OCI-LY3 (cell line): ENCODE results near the gene TM9SF4.

Experiments
- CTCF ChIP-seq: fragments of 200-600, 300-600 bp; sonication (generic); IDR thresholded peaks from 2 replicates; pipeline ENCODE4 v1.5.1; 2014; ENCODE audit warnings: antibody characterized with exemption, low read length, low read depth
- EZH2phosphoT487 ChIP-seq: fragments of 200-600 bp; shearing (Covaris generic); IDR thresholded peaks from 2 replicates; pipeline ENCODE4 v1.6.1; 2018; ENCODE audit warnings: antibody characterized with exemption, mixed run types, low read depth

- TF ChIP-seq CTCF (no peak), EZH2phosphoT487 (no peak)
Measured at GRCh38 chr20:32149566-32150170, 40.2 kb downstream of the TM9SF4 start.
